ENCODE results near the gene NSUN2.
"Not testable (repeated sequence)": the region's sequence is repeated elsewhere in the genome, so short reads cannot be mapped to it uniquely, and the experiment has no call there.

Gene NSUN2

GRCh38 chr5:6583049-6583880 lies 49.6 kb downstream of the NSUN2 start:
- no peak for DNase-seq (ENCODE audit: low spot score)

- no peak for DNase-seq (ENCODE audit: low spot score)
Observed at GRCh38 chr5:6582507-6583048, 50.3 kb downstream of the NSUN2 start.

- no peak for DNase-seq (ENCODE audit: low spot score)
Observed at GRCh38 chr5:6581559-6582426, 51.1 kb downstream of the NSUN2 start.

GRCh38 chr5:6581090-6581489 lies 51.8 kb downstream of the NSUN2 start:
- no peak for DNase-seq (ENCODE audit: low spot score)

DNA sequence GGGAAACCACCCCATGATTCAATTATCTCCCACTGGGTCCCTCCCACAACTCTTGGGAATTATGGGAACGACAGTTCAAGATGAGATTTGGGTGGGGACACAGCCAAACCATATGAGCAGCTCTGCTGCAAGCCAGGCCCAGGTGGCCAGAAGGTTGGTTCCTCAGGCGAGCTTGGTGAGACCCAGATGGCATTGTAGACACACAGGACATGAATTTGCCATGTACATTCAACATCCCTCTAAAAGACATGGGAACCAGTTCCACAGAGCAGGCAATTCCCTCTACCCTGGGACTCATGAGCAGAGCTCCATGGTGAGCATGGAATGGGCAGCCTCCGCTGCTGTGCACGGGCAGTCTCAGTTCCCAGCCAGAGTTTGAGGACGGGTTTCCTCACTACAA lies 53.3 kb downstream of the NSUN2 start:
- DNase-seq (ENCODE audit: low spot score): no peak

GRCh38 chr5:6578676-6579343 lies 54.0 kb downstream of the NSUN2 start:
- no peak for DNase-seq (ENCODE audit: low spot score)

GRCh38 chr5:6576861-6577501 lies 55.9 kb downstream of the NSUN2 start:
- DNase-seq (ENCODE audit: low spot score): peak; percentile 63

DNA sequence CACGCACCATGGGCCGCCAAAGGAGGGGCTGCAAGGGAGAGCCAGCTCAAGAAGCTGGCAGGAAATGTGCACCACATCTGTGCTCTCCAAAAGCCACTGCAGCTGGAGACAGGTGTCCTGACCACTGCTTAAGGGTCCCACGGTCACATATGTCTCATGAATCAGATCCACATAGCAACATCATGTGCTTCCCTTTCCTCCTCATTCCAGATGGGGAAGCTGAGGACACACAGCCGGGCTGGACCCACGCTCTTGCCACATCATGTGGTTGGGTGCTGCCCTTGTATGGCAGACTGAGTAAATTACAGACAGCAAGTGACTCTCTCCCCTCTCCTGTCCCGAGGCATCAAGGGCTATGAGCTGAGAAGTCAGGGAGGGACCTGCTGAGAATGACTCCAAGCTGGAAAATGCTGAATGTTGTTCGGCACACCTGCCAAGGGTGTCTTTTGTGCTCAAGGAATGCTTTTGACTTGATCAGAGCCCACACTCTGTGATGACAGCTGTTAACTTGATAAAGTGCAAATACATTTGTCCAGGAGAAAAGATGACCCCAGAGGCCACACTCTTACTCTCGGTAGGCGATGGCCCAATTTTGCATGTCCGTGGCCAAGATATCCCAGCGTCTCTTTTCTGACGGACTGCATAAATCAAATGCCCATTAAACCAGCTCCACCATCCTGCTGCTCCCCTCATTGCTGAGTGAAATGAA lies 58.2 kb downstream of the NSUN2 start:
- peak; percentile 14 for DNase-seq (ENCODE audit: low spot score)

DNA sequence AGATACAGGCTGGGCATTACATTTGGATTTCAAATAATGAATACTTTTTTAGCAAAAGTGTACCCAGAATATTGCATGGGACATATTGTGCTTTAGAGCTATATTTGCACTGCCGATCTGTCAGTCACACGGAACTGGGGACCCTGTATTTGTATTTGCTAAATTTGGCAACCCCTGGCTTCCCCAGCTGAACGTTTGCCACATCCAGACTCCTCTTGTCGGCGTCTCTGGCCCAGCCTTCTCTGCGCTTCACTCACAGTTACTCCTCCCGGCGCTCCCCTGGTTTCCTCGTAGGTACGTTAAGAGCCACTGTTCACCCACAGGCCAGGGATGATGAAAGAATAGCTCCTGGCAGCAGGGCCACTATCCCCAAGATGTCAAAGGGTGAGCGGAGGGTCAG lies 58.7 kb downstream of the NSUN2 start:
- DNase-seq (ENCODE audit: low spot score): no peak

- no peak for DNase-seq (ENCODE audit: low spot score)
Observed at GRCh38 chr5:6573651-6574101, 59.2 kb downstream of the NSUN2 start.

- DNase-seq (ENCODE audit: low spot score): no peak
Observed at GRCh38 chr5:6572825-6573380, 59.9 kb downstream of the NSUN2 start.

DNA sequence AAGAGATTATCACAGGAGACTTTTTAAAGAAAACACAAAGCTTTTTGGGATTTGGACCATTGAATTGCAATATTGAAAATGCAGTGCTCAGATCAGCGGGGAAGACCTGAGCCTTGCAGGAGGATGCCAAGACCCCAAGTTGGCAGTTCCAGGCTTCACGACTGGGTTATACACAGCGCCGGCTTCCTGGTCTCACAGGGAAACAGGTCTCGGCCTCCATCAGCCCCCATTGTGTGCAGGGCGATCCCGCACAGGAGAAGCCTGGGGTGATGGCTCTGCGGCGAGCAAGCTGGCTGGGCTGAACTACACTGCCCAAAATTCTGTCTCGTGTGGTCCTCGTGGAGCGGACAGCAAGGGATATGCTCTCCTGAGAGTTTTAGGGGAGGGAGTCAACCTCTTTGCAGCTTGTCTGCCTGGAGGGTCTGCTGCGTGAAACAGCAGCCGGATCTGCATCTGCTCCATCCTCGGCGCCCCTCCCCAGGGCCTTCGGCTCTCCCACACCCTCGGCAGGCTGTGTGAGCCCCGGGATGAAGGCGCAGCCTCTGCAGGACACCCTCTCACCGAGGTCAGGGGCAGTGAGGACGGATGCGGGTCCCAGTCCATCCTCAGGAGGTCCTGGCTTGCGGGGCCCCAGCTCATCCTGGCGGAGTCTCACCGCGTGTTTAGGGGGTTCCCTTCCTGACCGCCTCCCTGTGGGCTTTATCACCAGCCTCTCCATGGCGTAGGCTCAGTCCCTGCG lies 60.6 kb downstream of the NSUN2 start:
- no peak for DNase-seq (ENCODE audit: low spot score)

- DNase-seq (ENCODE audit: low spot score): not testable (repeated sequence)
Observed at GRCh38 chr5:6571607-6572006, 61.2 kb downstream of the NSUN2 start.

- DNase-seq (ENCODE audit: low spot score): no peak
Observed at GRCh38 chr5:6570530-6570929, 62.3 kb downstream of the NSUN2 start.

- DNase-seq (ENCODE audit: low spot score): no peak
Observed at GRCh38 chr5:6568889-6569288, 64.0 kb downstream of the NSUN2 start.

- DNase-seq (ENCODE audit: low spot score): no peak
Observed at GRCh38 chr5:6568383-6568782, 64.5 kb downstream of the NSUN2 start.

DNA sequence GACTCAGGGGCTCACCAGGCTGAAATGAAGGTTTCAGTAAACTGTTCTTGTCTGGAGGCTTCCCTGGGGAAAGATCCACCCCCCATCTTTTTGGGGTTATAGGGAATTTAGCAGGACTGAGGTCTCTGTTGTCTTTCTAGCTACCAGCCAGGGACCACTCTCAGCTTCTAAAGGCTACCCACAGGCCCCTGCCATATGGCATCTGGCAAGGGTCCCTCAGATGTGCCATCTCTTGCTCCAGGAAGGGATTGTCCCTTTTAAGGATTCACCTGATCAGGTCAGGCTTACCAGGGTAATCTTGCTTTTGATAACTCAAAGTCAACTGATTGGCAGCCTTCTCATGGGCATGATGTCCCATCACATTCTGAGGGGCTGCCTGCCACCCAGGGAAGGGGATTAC lies 65.0 kb downstream of the NSUN2 start:
- DNase-seq (ENCODE audit: low spot score): no peak

GRCh38 chr5:6567068-6567467 lies 65.8 kb downstream of the NSUN2 start:
- DNase-seq (ENCODE audit: low spot score): no peak

- no peak for DNase-seq (ENCODE audit: low spot score)
Observed at GRCh38 chr5:6565492-6565891, 67.4 kb downstream of the NSUN2 start.
